CD14-positive monocyte (primary cell): ENCODE results near the gene TSPAN32. TPM values are rescaled to one million over a fixed set of nuclear protein-coding genes. Genes with fewer than 3 reads are reported as not detected.

Experiments
- DNase-seq, 3 donors: peaks; one replicate each; pipeline ENCODE4 v3.0.0-alpha.2; 2011 to 2022
- H2AFZ ChIP-seq: 2 replicates; pipeline ENCODE4 v1.6.0; 2012; ENCODE audit warnings: mild to moderate bottlenecking, low read depth, low read length, inconsistent platforms; ENCODE audit not compliant: insufficient read depth, poor library complexity, severe bottlenecking
- H3K27ac ChIP-seq, 2 donors: 1 replicate in 1 of 2; 2 replicates in 1 of 2; pipeline ENCODE4 v1.5.1; 2012 to 2013; ENCODE audit warnings: low read length in 2 of 2, control low read depth in 1 of 2, inconsistent platforms in 1 of 2, low read depth in 1 of 2, mild to moderate bottlenecking in 1 of 2
- H3K27me3 ChIP-seq, 2 donors: one replicate each; pipeline versions ENCODE4 v1.6.0 to v1.6.1; 2011 to 2013; ENCODE audit warnings: low read length in 2 of 2; ENCODE audit not compliant: control insufficient read depth in 2 of 2, insufficient read depth in 2 of 2
- H3K36me3 ChIP-seq, 2 donors: replicated peaks in 1 of 2; 1 replicate in 1 of 2; 2 replicates in 1 of 2; pipeline versions ENCODE4 v1.5.1 to v1.6.1; 2012 to 2013; ENCODE audit warnings: low read length in 2 of 2, control low read depth in 1 of 2, inconsistent platforms in 1 of 2, mild to moderate bottlenecking in 1 of 2; ENCODE audit not compliant: insufficient read depth in 2 of 2, control insufficient read depth in 1 of 2
- H3K4me1 ChIP-seq, 2 donors: 1 replicate in 1 of 2; 2 replicates in 1 of 2; pipeline versions ENCODE4 v1.5.1 to v1.6.1; 2012 to 2013; ENCODE audit warnings: low read length in 2 of 2, control low read depth in 1 of 2, inconsistent platforms in 1 of 2, mild to moderate bottlenecking in 1 of 2, moderate library complexity in 1 of 2; ENCODE audit not compliant: insufficient read depth in 2 of 2, control insufficient read depth in 1 of 2
- H3K4me2 ChIP-seq: replicated peaks from 2 replicates; pipeline ENCODE3; 2012; ENCODE audit warnings: low read length, moderate library complexity, mild to moderate bottlenecking; ENCODE audit not compliant: poor library complexity, severe bottlenecking; ENCODE audit errors: extremely low read depth
- H3K4me3 ChIP-seq, 3 experiments: fragments of 200-600 bp in 1 of 3; sonication (generic) in 1 of 3; replicated peaks in 1 of 3; 1 replicate in 2 of 3; 2 replicates in 1 of 3; pipeline ENCODE4 v1.5.1; 2011 to 2013; ENCODE audit warnings: low read length in 3 of 3, mild to moderate bottlenecking in 3 of 3, control low read depth in 2 of 3, low read depth in 2 of 3, inconsistent platforms in 1 of 3, moderate library complexity in 1 of 3
- H3K79me2 ChIP-seq: 2 replicates; pipeline ENCODE4 v1.6.0; 2012; ENCODE audit warnings: mild to moderate bottlenecking, control low read depth, inconsistent platforms, low read length, moderate library complexity; ENCODE audit not compliant: insufficient read depth
- H3K9ac ChIP-seq: 2 replicates; pipeline ENCODE4 v1.6.0; 2017; ENCODE audit warnings: low read length, mild to moderate bottlenecking; ENCODE audit not compliant: insufficient read depth, poor library complexity, severe bottlenecking
- H3K9me3 ChIP-seq, 2 donors: replicated peaks in 1 of 2; 1 replicate in 1 of 2; 2 replicates in 1 of 2; pipeline versions ENCODE4 v1.5.1 to v1.6.1; 2012 to 2013; ENCODE audit warnings: low read length in 2 of 2, control low read depth in 1 of 2; ENCODE audit not compliant: control insufficient read depth in 1 of 2, insufficient read depth in 1 of 2
- H4K20me1 ChIP-seq: 2 replicates; pipeline ENCODE4 v1.6.0; 2012; ENCODE audit warnings: mild to moderate bottlenecking, low read length, control low read depth, moderate library complexity; ENCODE audit not compliant: insufficient read depth
- H3K27ac Mint-ChIP-seq, 7 donors: one replicate each; pipeline ENCODE4 v1.8.0; 2020; ENCODE audit warnings: mild to moderate bottlenecking in 7 of 7, mixed read lengths in 7 of 7, moderate library complexity in 6 of 7, inconsistent platforms in 2 of 7
- H3K27me3 Mint-ChIP-seq, 3 donors: one replicate each; pipeline ENCODE4 v1.8.0; 2021 to 2022; ENCODE audit warnings: low read depth in 3 of 3, mild to moderate bottlenecking in 3 of 3, mixed read lengths in 3 of 3, moderate library complexity in 3 of 3, inconsistent platforms in 1 of 3
- H3K36me3 Mint-ChIP-seq, 2 donors: one replicate each; pipeline ENCODE4 v1.8.0; 2020; ENCODE audit warnings: mixed read lengths in 2 of 2, inconsistent platforms in 1 of 2, mild to moderate bottlenecking in 1 of 2
- H3K4me1 Mint-ChIP-seq: one replicate; pipeline ENCODE4 v1.8.0; 2020; ENCODE audit warnings: mild to moderate bottlenecking, mixed read lengths
- H3K4me3 Mint-ChIP-seq, 2 donors: one replicate each; pipeline ENCODE4 v1.8.0; 2020; ENCODE audit warnings: mild to moderate bottlenecking in 2 of 2, mixed read lengths in 2 of 2, moderate library complexity in 1 of 2
- H3K9me3 Mint-ChIP-seq, 7 donors: one replicate each; pipeline ENCODE4 v1.8.0; 2020 to 2022; ENCODE audit warnings: mixed read lengths in 7 of 7, mild to moderate bottlenecking in 6 of 7, moderate library complexity in 6 of 7, inconsistent platforms in 2 of 7
- WGBS: methylation state at CpG from one replicate; pipeline ENCODE4 v1.1.5; 2013; ENCODE audit warnings: missing lambda C conversion rate; ENCODE audit not compliant: insufficient coverage; 5-methylcytosine and 5-hydroxymethylcytosine counted together
- intact Hi-C, 2 donors: fragments of 100-400 bp; cut with micrococcal nuclease; formaldehyde crosslinking; loops; one replicate each; pipeline versions ENCODE4 v1.15.0 to v1.15.1; 2023
- polyA plus RNA-seq, 3 donors: library from polyadenylated mRNA; depleted of rRNA in 1 of 3; unstranded in 2 of 3; stranded (reverse) in 1 of 3; fragments of 300-500 nt in 2 of 3; fragments of >200 nt in 1 of 3; fragmentation: Illumina TruSeq in 2 of 3; gene quantifications; 1 replicate in 2 of 3; 2 replicates in 1 of 3; pipeline ENCODE4 v1.2.3, GENCODE V29; 2012 to 2021
- TF ChIP-seq, protein P1 (sequence below): fragments of 200-600 bp; IDR thresholded peaks from one replicate; pipeline ENCODE4 v1.8.0; 2022; ENCODE audit warnings: antibody characterized with exemption, mild to moderate bottlenecking

The TSPAN32 gene
- polyA plus RNA-seq, 3 donors, result 34.8 to 136 (median 82.5) TPM

DNA sequence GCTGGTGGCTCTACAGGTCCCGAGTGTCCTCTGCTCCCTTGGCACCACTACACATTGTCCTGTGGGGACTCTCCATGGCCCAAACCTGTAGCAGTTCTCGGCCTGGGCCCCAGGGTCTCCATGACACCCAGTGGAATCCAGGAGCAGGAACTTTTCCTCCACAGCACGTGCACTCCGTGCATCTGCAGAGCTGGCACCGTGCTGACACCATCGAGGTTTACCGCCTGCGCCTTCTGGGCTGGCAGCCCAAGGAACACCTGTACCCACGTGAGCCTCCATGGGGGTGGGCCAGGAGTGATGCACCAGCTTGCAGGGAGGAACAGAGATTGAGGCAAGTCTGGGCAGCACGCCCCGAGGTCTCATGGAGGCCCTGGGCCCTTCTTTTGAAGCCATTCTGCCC, 25.2 kb downstream of the TSPAN32 start:
- no peak for DNase-seq
- Histone ChIP-seq H3K4me3 (no peak overlapping the region), H4K20me1 (no peaks in the 10 kb centered on the region), H3K36me3 (no peaks in the 10 kb centered on the region), H3K27ac (no peak overlapping the region), H3K4me1 (no peaks in the 10 kb centered on the region), H2AFZ (no peak overlapping the region), H3K4me2 (no peak overlapping the region), H3K79me2 (no peaks in the 10 kb centered on the region), H3K9ac (no peak overlapping the region), H3K9me3 (peaks cover 23 to 29% of the 10 kb centered on the region in 2 donors), H3K27me3 (peaks cover 0 to 10% of the 10 kb centered on the region in 2 donors)
- TF ChIP-seq, protein P1, sequence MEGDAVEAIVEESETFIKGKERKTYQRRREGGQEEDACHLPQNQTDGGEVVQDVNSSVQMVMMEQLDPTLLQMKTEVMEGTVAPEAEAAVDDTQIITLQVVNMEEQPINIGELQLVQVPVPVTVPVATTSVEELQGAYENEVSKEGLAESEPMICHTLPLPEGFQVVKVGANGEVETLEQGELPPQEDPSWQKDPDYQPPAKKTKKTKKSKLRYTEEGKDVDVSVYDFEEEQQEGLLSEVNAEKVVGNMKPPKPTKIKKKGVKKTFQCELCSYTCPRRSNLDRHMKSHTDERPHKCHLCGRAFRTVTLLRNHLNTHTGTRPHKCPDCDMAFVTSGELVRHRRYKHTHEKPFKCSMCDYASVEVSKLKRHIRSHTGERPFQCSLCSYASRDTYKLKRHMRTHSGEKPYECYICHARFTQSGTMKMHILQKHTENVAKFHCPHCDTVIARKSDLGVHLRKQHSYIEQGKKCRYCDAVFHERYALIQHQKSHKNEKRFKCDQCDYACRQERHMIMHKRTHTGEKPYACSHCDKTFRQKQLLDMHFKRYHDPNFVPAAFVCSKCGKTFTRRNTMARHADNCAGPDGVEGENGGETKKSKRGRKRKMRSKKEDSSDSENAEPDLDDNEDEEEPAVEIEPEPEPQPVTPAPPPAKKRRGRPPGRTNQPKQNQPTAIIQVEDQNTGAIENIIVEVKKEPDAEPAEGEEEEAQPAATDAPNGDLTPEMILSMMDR, result no peak
- Mint-ChIP-seq H3K36me3 (peaks cover 0 to 5% of the 10 kb centered on the region in 2 donors), H3K4me3 (no peak overlapping the region), H3K9me3 (peaks cover 33 to 71% (median 56%) of the 10 kb centered on the region in 7 donors), H3K27ac (no peak overlapping the region), H3K27me3 (peaks cover 26 to 62% (median 36%) of the 10 kb centered on the region in 3 donors), H3K4me1 (peaks cover 4% of the 10 kb centered on the region)
- intact Hi-C loops, result no loop called here
- WGBS, result 95% methylated on average over 11 of the region's 11 CpGs

DNA sequence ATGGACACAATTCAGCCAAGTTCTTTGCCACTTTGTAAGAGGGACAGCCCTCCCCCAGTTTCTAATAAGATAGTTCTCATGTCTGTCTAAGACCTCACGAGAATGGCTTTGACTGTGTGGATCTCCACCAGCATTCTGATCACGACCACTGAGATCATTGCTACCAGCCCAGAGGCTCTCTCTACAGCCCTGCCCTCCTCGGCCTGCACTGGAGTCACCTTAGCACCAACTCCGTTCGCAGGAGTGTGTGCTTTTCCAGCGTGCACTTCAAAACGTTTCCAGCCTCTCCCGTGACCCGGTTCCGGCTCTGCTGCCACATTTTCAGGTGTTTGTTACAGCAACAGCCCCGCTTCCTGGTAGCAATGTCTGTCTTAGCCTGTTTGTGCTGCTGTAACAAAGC, 26.2 kb downstream of the TSPAN32 start:
- WGBS, result 91% methylated on average over 11 of the region's 11 CpGs
- peak overlapping the region in 1 of 7 donors; percentile 38 for H3K27ac Mint-ChIP-seq
- intact Hi-C loops, result no loop called here

More for the DNA sequence above, 26.2 kb downstream of the TSPAN32 start:
- Histone ChIP-seq H3K4me2 (no peak overlapping the region), H3K79me2 (no peaks in the 10 kb centered on the region), H3K27me3 (peaks cover 0 to 7% of the 10 kb centered on the region in 2 donors), H3K27ac (no peak overlapping the region), H2AFZ (no peak overlapping the region), H4K20me1 (no peaks in the 10 kb centered on the region), H3K4me3 (no peak overlapping the region), H3K4me1 (no peaks in the 10 kb centered on the region), H3K9ac (no peak overlapping the region), H3K36me3 (no peaks in the 10 kb centered on the region), H3K9me3 (peaks cover 23 to 29% of the 10 kb centered on the region in 2 donors)
- no peaks in the 10 kb centered on the region for H3K4me1 Mint-ChIP-seq
- H3K4me3 Mint-ChIP-seq, result peak overlapping the region in 1 of 2 donors; percentile 61
- H3K27me3 Mint-ChIP-seq, result peaks cover 18 to 53% (median 30%) of the 10 kb centered on the region in 3 donors
- H3K9me3 Mint-ChIP-seq, result peaks cover 26 to 61% (median 49%) of the 10 kb centered on the region in 7 donors
- TF ChIP-seq, protein P1, result no peak
- peaks cover 0 to 5% of the 10 kb centered on the region in 2 donors for H3K36me3 Mint-ChIP-seq
- no peak for DNase-seq
